ENCODE results near the gene HLA-DMA.

The HLA-DMA gene

DNA sequence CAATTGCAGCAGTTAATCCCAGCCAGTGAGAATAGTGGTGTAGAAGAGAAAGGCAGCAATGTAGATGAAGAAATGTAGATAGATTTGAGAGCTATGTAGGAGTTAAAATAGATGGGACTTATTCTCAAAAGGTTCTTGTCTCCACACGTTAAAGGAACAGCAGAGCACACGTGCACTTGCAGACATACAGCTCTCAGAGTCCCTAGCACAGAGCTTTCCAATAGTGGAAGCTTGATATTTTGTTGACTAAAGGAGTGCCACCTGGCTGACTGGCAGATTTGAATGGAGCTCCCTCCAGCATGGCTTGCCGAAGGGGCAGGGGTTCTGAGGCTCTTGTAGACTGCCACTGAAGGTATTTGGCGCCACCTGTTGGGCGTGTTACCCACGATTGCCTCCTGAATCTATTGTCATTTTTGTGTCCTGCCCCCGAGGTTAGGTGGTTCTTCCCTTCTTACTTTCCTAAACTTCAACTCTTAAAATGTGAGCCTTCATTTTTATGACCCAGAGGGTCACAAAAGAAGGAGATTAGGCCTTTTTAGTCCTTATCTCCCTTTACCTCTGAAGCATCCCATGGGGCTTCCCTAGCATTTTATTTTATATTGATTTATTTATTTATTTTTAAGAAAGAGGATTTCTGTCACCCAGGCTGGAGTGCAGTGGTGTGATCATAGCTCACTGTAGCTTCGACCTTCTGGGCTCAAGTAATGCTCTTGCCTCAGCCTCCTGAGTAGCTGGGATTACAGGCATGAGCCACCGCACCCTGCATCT, 31.9 kb upstream of the HLA-DMA start:
- TF ChIP-seq, protein P1, sequence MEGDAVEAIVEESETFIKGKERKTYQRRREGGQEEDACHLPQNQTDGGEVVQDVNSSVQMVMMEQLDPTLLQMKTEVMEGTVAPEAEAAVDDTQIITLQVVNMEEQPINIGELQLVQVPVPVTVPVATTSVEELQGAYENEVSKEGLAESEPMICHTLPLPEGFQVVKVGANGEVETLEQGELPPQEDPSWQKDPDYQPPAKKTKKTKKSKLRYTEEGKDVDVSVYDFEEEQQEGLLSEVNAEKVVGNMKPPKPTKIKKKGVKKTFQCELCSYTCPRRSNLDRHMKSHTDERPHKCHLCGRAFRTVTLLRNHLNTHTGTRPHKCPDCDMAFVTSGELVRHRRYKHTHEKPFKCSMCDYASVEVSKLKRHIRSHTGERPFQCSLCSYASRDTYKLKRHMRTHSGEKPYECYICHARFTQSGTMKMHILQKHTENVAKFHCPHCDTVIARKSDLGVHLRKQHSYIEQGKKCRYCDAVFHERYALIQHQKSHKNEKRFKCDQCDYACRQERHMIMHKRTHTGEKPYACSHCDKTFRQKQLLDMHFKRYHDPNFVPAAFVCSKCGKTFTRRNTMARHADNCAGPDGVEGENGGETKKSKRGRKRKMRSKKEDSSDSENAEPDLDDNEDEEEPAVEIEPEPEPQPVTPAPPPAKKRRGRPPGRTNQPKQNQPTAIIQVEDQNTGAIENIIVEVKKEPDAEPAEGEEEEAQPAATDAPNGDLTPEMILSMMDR (IDR thresholded peaks at IDR 0.05; ENCODE audit: extremely low read depth, missing control alignments) = peak; percentile 56
- peak; percentile 72 for DNase-seq (ENCODE audit: low spot score)

DNA sequence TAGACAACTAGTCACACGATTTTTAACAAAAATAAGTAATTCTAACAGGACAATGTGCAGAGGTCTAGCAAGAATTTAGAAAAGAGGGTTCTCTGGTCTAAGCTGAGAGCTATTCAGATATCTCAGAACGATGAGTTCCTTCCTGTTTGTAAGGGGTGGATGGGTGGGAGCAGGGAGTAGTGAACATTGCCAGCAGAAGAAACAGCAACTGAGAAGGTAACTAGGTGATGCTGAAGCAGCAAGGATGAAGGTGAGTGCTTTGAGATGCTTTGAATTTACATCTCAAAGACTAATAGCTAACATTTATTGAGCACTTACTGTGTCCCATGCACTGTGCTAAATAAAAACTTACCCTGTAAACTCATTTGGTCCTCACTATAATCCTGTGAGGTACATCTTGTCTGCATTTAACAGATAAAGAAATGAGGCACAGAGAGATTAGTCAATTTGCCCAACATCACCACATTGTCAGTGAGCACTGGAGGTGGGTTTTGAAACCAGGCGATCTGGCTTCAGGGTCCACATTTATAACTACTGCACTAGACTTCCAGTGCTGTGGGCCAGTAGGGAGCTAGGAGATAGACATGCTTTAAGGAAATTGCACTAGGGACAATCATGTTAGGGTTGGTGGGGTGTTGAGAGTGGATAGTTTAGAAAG, 31.2 kb upstream of the HLA-DMA start:
- TF ChIP-seq, protein P1 (IDR thresholded peaks at IDR 0.05; ENCODE audit: extremely low read depth, missing control alignments) = no peak

DNA sequence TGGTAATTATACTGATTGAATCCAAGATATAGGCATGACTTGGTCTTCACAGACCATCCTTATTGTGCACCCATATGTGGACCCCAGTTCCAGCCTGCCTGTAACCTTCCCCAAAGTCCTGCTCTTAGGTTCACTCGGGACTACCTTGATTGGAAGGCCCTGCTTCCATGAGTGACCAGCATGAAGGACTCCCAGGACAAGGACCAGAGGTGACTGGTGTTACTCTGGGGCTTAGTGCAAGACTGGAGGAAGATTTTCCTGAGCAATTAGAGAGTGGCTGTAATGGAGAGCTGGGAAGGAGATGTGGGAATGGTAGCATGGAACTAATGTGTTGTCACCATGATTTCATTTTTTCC, 30.6 kb upstream of the HLA-DMA start:
- DNase-seq (ENCODE audit: low spot score) = no peak
- TF ChIP-seq, protein P1 (IDR thresholded peaks at IDR 0.05; ENCODE audit: extremely low read depth, missing control alignments) = no peak

More for the DNA sequence above, 31.2 kb upstream of the HLA-DMA start:
- no peak for DNase-seq (ENCODE audit: low spot score)

DNA sequence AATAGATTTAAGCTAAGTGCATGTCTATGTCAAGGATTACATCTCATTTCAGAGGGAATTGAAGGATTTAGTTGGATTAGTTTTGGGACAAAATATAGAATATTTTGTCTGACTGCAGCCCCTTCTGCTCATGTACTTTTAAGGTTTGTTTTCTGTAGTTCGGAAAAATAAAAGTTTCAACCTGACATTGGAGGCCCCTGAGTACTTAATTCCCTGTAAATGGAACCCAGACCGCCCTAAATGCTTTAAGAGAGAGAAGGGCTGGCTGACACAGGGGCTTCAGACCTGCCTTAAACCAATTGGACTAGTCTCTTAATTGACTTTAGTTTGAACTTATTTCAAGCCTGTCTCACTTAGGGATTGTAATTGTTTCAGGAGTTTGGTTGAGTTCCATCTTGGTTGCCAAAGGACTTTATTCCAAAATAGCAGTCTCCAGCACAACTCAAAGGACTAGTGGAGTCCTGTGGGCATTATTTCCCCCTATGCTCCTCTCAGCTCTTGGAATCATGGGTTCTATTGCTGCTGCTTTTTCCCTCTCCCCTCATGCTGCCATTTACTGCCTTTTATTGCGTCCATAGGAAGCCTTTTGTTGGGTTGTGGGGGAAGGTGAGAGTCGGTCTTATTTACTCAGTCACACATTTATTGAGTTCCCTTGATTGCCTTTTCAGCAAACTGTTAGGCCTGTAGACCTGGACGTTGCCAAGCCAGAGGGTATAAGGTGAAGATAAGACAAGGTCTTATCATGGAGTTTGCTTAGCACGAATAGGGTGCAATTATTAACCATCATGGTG, 30.0 kb upstream of the HLA-DMA start:
- TF ChIP-seq, protein P1 (IDR thresholded peaks at IDR 0.05; ENCODE audit: extremely low read depth, missing control alignments) = no peak
- DNase-seq (ENCODE audit: low spot score) = no peak

DNA sequence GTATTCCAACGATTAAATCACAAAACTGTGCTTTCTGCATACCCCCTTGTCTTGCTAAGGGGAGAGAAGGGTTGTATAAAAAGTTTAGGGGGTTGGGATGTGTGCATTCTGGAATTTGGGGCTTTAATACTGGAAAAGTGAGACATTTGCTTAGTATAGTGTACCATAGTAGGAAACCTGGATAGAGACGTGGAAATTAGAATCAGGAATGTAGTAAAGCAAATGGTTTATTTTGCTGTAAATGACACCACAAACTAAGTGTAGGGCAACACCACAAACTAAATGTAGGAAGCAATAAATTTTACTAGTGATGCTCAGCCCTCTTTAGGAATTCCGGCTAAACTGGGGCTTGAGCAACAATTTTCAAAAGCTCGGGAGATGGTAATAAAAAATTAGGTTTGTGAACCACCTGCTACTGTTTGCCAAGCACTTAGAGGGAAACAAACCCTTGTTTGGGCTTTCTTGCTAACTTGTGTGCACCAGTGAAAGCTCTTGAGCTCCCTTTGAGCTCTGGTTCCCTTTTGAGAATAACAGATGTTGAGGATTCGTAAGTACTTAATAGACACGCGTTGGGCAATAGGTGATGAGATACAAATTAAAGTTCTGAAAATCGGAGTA, 29.3 kb upstream of the HLA-DMA start:
- TF ChIP-seq, protein P1 (IDR thresholded peaks at IDR 0.05; ENCODE audit: extremely low read depth, missing control alignments) = no peak
- DNase-seq (ENCODE audit: low spot score) = no peak

DNA sequence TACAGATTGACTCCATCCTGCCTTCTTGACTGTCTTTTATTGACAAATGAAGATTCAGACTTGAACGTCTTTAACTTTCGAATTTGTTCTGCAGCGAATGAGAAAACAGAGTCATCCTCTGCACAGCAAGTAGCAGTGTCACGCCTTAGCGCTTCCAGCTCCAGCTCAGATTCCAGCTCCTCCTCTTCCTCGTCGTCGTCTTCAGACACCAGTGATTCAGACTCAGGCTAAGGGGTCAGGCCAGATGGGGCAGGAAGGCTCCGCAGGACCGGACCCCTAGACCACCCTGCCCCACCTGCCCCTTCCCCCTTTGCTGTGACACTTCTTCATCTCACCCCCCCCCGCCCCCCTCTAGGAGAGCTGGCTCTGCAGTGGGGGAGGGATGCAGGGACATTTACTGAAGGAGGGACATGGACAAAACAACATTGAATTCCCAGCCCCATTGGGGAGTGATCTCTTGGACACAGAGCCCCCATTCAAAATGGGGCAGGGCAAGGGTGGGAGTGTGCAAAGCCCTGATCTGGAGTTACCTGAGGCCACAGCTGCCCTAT, 27.7 kb upstream of the HLA-DMA start:
- no peak for DNase-seq (ENCODE audit: low spot score)
- TF ChIP-seq, protein P1 (IDR thresholded peaks at IDR 0.05; ENCODE audit: extremely low read depth, missing control alignments) = no peak
